ENCODE measurements around the gene SPRYD7.

SPRYD7 gene

DNA sequence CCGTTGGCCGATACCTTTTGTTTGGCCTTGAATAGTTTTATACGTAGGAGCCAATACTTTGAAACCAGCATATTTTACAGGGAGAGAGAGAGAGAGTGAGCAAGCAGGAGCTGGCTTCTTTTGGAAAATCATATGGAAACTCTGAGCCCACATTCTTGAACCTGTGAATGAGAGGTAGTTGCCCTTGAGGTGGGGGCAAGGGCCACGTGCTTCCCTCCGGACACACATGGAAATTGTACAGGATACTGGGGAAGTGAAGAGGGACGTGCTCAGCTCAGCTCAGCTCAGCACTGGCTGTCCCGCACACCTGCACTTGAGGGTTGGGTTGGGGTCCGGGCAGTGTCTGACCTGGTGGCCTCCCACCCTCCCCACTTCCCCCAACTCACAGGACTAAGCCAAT is 68.3 kb downstream of the SPRYD7 start:
- no peak for DNase-seq
- no peaks in the 10 kb centered on the region for H3K4me1 ChIP-seq (ENCODE audit: control insufficient read depth, insufficient read depth, low read length, poor library complexity, severe bottlenecking)
- no peaks in the 10 kb centered on the region for H3K36me3 ChIP-seq (ENCODE audit: control insufficient read depth, insufficient read depth, low read length)
- H3K4me3 ChIP-seq (ENCODE audit: insufficient read depth, low read depth, low read length, poor library complexity, severe bottlenecking) = no peak overlapping the region
- H3K27me3 ChIP-seq (replicated peaks; ENCODE audit: control insufficient read depth, insufficient read depth, low read length, poor library complexity, severe bottlenecking) = no peaks in the 10 kb centered on the region
- H3K9me3 ChIP-seq (ENCODE audit: control insufficient read depth, low read length) = no peaks in the 10 kb centered on the region
- H3K27ac ChIP-seq (ENCODE audit: insufficient read depth, low read length, poor library complexity, severe bottlenecking) = no peak overlapping the region

DNA sequence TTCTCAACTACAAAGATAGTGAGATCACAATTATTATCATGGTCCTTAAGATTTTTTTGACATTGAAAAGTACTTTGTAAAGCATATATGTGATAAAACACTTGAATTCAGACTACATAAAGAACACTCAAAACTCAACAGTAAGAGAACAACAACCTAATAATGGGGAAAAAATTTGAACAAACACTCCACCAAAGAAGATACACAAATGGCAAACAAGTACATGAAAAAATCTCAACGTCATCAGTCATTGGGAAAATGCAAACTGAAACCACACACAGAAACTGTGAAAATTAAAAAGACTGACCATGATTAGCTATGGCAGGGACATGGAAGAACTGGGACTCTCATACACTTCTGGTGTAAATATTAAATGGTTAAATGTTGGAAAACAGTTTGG is 70.9 kb downstream of the SPRYD7 start:
- Histone ChIP-seq H3K27ac (ENCODE audit: insufficient read depth, low read length, poor library complexity, severe bottlenecking) (no peak overlapping the region), H3K9me3 (ENCODE audit: control insufficient read depth, low read length) (no peaks in the 10 kb centered on the region), H3K4me1 (ENCODE audit: control insufficient read depth, insufficient read depth, low read length, poor library complexity, severe bottlenecking) (no peaks in the 10 kb centered on the region), H3K36me3 (ENCODE audit: control insufficient read depth, insufficient read depth, low read length) (no peaks in the 10 kb centered on the region), H3K4me3 (ENCODE audit: insufficient read depth, low read depth, low read length, poor library complexity, severe bottlenecking) (no peak overlapping the region), H3K27me3 (replicated peaks; ENCODE audit: control insufficient read depth, insufficient read depth, low read length, poor library complexity, severe bottlenecking) (no peaks in the 10 kb centered on the region)
- no peak for DNase-seq

DNA sequence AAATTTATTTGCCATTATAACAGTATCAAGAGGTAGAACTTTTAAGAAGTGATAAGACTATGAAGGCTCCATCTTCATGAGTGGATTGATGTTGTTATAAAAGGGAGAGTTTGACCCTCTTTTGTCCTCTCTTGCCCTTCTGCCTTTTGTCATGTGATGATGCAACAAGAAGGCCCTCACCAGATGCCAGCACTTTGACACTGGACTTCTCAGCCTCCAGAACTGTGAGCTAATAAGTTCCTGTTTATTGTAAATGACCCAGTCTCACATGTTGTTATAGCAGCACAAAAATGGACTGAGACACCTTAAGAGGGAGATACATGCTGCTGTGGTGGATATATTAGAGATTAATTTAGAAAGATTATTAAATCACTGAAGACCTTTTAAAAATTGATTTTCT is 71.6 kb downstream of the SPRYD7 start:
- Histone ChIP-seq H3K4me1 (ENCODE audit: control insufficient read depth, insufficient read depth, low read length, poor library complexity, severe bottlenecking) (no peaks in the 10 kb centered on the region), H3K27me3 (replicated peaks; ENCODE audit: control insufficient read depth, insufficient read depth, low read length, poor library complexity, severe bottlenecking) (no peaks in the 10 kb centered on the region), H3K4me3 (ENCODE audit: insufficient read depth, low read depth, low read length, poor library complexity, severe bottlenecking) (no peak overlapping the region), H3K9me3 (ENCODE audit: control insufficient read depth, low read length) (no peaks in the 10 kb centered on the region), H3K36me3 (ENCODE audit: control insufficient read depth, insufficient read depth, low read length) (no peaks in the 10 kb centered on the region), H3K27ac (ENCODE audit: insufficient read depth, low read length, poor library complexity, severe bottlenecking) (no peak overlapping the region)
- no peak for DNase-seq

Measured in effector memory CD4-positive, alpha-beta T cell (primary cell).